ENCODE measurements around the gene BLMH. TPM values are rescaled to one million over a fixed set of nuclear protein-coding genes. Genes with fewer than 3 reads are reported as not detected.

BLMH gene
- total and polyA plus RNA-seq, 2 donors (not counting 1 experiment from before 2014, with no cell fraction given): 23.0 to 26.1 TPM

GRCh38 chr17:30315106-30315505, 23.4 kb upstream of the BLMH start:
- no peaks in the 10 kb centered on the region for H3K4me1 ChIP-seq (ENCODE audit: control insufficient read depth, extremely low read depth, insufficient read depth, low read length)

GRCh38 chr17:30314474-30314873, 22.7 kb upstream of the BLMH start:
- Histone ChIP-seq H3K4me1 (ENCODE audit: control insufficient read depth, extremely low read depth, insufficient read depth, low read length) (no peaks in the 10 kb centered on the region), H3K4me3 (replicated peaks in 1 of 4; ENCODE audit: control extremely low read depth in 1 of 4, insufficient read depth in 1 of 4, low read depth in 3 of 4, low read length in 4 of 4) (no peak overlapping the region), H3K27me3 (ENCODE audit: control insufficient read depth, insufficient read depth, low read length) (no peaks in the 10 kb centered on the region), H3K36me3 (ENCODE audit: control insufficient read depth, insufficient read depth, low read length) (no peaks in the 10 kb centered on the region), H3K4me2 (ENCODE audit: extremely low read depth, insufficient read depth, low read length) (no peak overlapping the region), H3K27ac (ENCODE audit: insufficient read depth, low read length) (no peak overlapping the region), H3K9me3 (ENCODE audit: control insufficient read depth, insufficient read depth, low read depth, low read length) (no peaks in the 10 kb centered on the region), H3K9ac (ENCODE audit: insufficient read depth, low read length) (no peak overlapping the region), H4K20me1 (ENCODE audit: control insufficient read depth, extremely low read depth, insufficient read depth, low read length) (no peaks in the 10 kb centered on the region), H3K79me2 (ENCODE audit: control insufficient read depth, insufficient read depth, low read length) (no peaks in the 10 kb centered on the region), H2AFZ (ENCODE audit: low read length) (no peak overlapping the region)
- TF ChIP-seq EZH2 (IDR thresholded peaks at IDR 0.05; ENCODE audit: low read length, missing control alignments) (no peak), CTCF (conservative IDR thresholded peaks at IDR 0.05 in 1 of 2, IDR thresholded peaks at IDR 0.05 in 1 of 2; ENCODE audit: low read depth in 1 of 2, low read length in 2 of 2) (no peak)
- no peak for DNase-seq (ENCODE audit: low read depth in 2 of 2)

More at GRCh38 chr17:30315106-30315505, 23.4 kb upstream of the BLMH start:
- Histone ChIP-seq H3K27me3 (ENCODE audit: control insufficient read depth, insufficient read depth, low read length) (no peaks in the 10 kb centered on the region), H3K9ac (ENCODE audit: insufficient read depth, low read length) (no peak overlapping the region), H3K4me2 (ENCODE audit: extremely low read depth, insufficient read depth, low read length) (no peak overlapping the region), H3K79me2 (ENCODE audit: control insufficient read depth, insufficient read depth, low read length) (no peaks in the 10 kb centered on the region), H3K9me3 (ENCODE audit: control insufficient read depth, insufficient read depth, low read depth, low read length) (no peaks in the 10 kb centered on the region), H2AFZ (ENCODE audit: low read length) (no peak overlapping the region), H3K4me3 (replicated peaks in 1 of 4; ENCODE audit: control extremely low read depth in 1 of 4, insufficient read depth in 1 of 4, low read depth in 3 of 4, low read length in 4 of 4) (no peak overlapping the region), H4K20me1 (ENCODE audit: control insufficient read depth, extremely low read depth, insufficient read depth, low read length) (no peaks in the 10 kb centered on the region), H3K27ac (ENCODE audit: insufficient read depth, low read length) (no peak overlapping the region), H3K36me3 (ENCODE audit: control insufficient read depth, insufficient read depth, low read length) (no peaks in the 10 kb centered on the region)
- no peak for TF ChIP-seq CTCF (conservative IDR thresholded peaks at IDR 0.05 in 1 of 2, IDR thresholded peaks at IDR 0.05 in 1 of 2; ENCODE audit: low read depth in 1 of 2, low read length in 2 of 2)
- no peak for DNase-seq (ENCODE audit: low read depth in 2 of 2)

GRCh38 chr17:30312226-30312625, 20.5 kb upstream of the BLMH start:
- Histone ChIP-seq H3K79me2 (ENCODE audit: control insufficient read depth, insufficient read depth, low read length) (no peaks in the 10 kb centered on the region), H3K4me1 (ENCODE audit: control insufficient read depth, extremely low read depth, insufficient read depth, low read length) (no peaks in the 10 kb centered on the region), H4K20me1 (ENCODE audit: control insufficient read depth, extremely low read depth, insufficient read depth, low read length) (no peaks in the 10 kb centered on the region), H3K4me3 (replicated peaks in 1 of 4; ENCODE audit: control extremely low read depth in 1 of 4, insufficient read depth in 1 of 4, low read depth in 3 of 4, low read length in 4 of 4) (no peak overlapping the region), H3K27me3 (ENCODE audit: control insufficient read depth, insufficient read depth, low read length) (no peaks in the 10 kb centered on the region), H3K9ac (ENCODE audit: insufficient read depth, low read length) (no peak overlapping the region), H3K4me2 (ENCODE audit: extremely low read depth, insufficient read depth, low read length) (no peak overlapping the region), H2AFZ (ENCODE audit: low read length) (no peak overlapping the region), H3K36me3 (ENCODE audit: control insufficient read depth, insufficient read depth, low read length) (no peaks in the 10 kb centered on the region), H3K9me3 (ENCODE audit: control insufficient read depth, insufficient read depth, low read depth, low read length) (no peaks in the 10 kb centered on the region), H3K27ac (ENCODE audit: insufficient read depth, low read length) (no peak overlapping the region)
- no peak for TF ChIP-seq EZH2 (IDR thresholded peaks at IDR 0.05; ENCODE audit: low read length, missing control alignments)
- TF ChIP-seq CTCF (conservative IDR thresholded peaks at IDR 0.05 in 1 of 2, IDR thresholded peaks at IDR 0.05 in 1 of 2; ENCODE audit: low read depth in 1 of 2, low read length in 2 of 2): no peak
- no peak for DNase-seq (ENCODE audit: low read depth in 2 of 2)

Measured in fibroblast of lung (primary cell).